WTC11 (cell line): Measurements from ENCODE around the gene PGBD1. TPM values are rescaled to one million over a fixed set of nuclear protein-coding genes. Genes with fewer than 3 reads are reported as not detected.

Source experiments
- ATAC-seq: fragments of 200-7000 bp; cut with Tn5 transposase; 2 replicates; pipeline ENCODE4 v1.10.0; 2021; ENCODE audit warnings: mild to moderate bottlenecking, moderate library complexity
- CTCF ChIA-PET: fragments of 300-600 bp; sonication (Branson Sonifier 250); formaldehyde crosslinking; loops from one replicate; lab custom pipeline; 2021; ENCODE audit warnings: antibody characterized with exemption; lab: Charles Lee
- POLR2A ChIA-PET: fragments of 350-600 bp; sonication (Branson Sonifier 250); formaldehyde crosslinking; loops from one replicate; lab custom pipeline; 2021; ENCODE audit warnings: antibody characterized with exemption; lab: Charles Lee
- DNase-seq: peaks from one replicate; pipeline ENCODE4 v3.0.0; 2021; ENCODE audit warnings: low spot score
- H3K27ac Mint-ChIP-seq: 2 replicates; pipeline ENCODE4 v1.8.0; 2021; ENCODE audit warnings: mixed read lengths
- H3K27me3 Mint-ChIP-seq: 2 replicates; pipeline ENCODE4 v1.8.0; 2021; ENCODE audit warnings: low read depth, mild to moderate bottlenecking, moderate library complexity, mixed read lengths
- H3K36me3 Mint-ChIP-seq: 2 replicates; pipeline ENCODE4 v1.8.0; 2021; ENCODE audit warnings: mixed read lengths
- H3K4me1 Mint-ChIP-seq: 2 replicates; pipeline ENCODE4 v1.8.0; 2022; ENCODE audit warnings: mixed read lengths
- H3K4me3 Mint-ChIP-seq: 2 replicates; pipeline ENCODE4 v1.8.0; 2021; ENCODE audit warnings: mild to moderate bottlenecking, moderate library complexity, mixed read lengths
- H3K9me3 Mint-ChIP-seq: 2 replicates; pipeline ENCODE4 v1.8.0; 2021; ENCODE audit warnings: mixed read lengths
- CREM ChIP-seq: sonication (generic); formaldehyde crosslinking; IDR thresholded peaks from 2 replicates; pipeline ENCODE4 v1.8.1; 2022; ENCODE audit warnings: mild to moderate bottlenecking, missing genetic modification reagents, moderate library complexity
- E2F1 ChIP-seq: sonication (generic); formaldehyde crosslinking; IDR thresholded peaks from 2 replicates; pipeline ENCODE4 v1.8.0; 2022; ENCODE audit warnings: mild to moderate bottlenecking, missing genetic modification reagents
- ELF4 ChIP-seq: sonication (generic); formaldehyde crosslinking; IDR thresholded peaks from 2 replicates; pipeline ENCODE4 v1.8.1; 2022; ENCODE audit warnings: low read depth, mild to moderate bottlenecking, moderate library complexity, missing genetic modification reagents
- ESRRA ChIP-seq: sonication (generic); formaldehyde crosslinking; IDR thresholded peaks from 2 replicates; pipeline ENCODE4 v1.8.1; 2022; ENCODE audit warnings: mild to moderate bottlenecking, missing genetic modification reagents, borderline replicate concordance
- ETV6 ChIP-seq: sonication (generic); formaldehyde crosslinking; IDR thresholded peaks from 2 replicates; pipeline ENCODE4 v1.8.1; 2022; ENCODE audit warnings: mild to moderate bottlenecking, missing genetic modification reagents
- FOXP1 ChIP-seq: sonication (generic); formaldehyde crosslinking; IDR thresholded peaks from 2 replicates; pipeline ENCODE4 v1.8.0; 2022; ENCODE audit warnings: missing genetic modification reagents, mild to moderate bottlenecking, moderate library complexity, borderline replicate concordance
- GABPB1 ChIP-seq: sonication (generic); formaldehyde crosslinking; IDR thresholded peaks from 2 replicates; pipeline ENCODE4 v1.8.1; 2023; ENCODE audit warnings: mild to moderate bottlenecking, missing genetic modification reagents
- HMGA2 ChIP-seq: fragments of 250-450 bp; sonication (Bioruptor Pico); IDR thresholded peaks from 2 replicates; pipeline ENCODE4 v1.4.0; 2021; ENCODE audit warnings: mild to moderate bottlenecking, moderate library complexity
- KAT7 ChIP-seq: sonication (generic); formaldehyde crosslinking; IDR thresholded peaks from 2 replicates; pipeline ENCODE4 v1.8.1; 2023; ENCODE audit warnings: missing genetic modification reagents, mild to moderate bottlenecking, borderline replicate concordance
- MYBL2 ChIP-seq: sonication (generic); formaldehyde crosslinking; IDR thresholded peaks from 2 replicates; pipeline ENCODE4 v1.8.1; 2023; ENCODE audit warnings: mild to moderate bottlenecking, moderate library complexity, missing genetic modification reagents
- NFE2L1 ChIP-seq: sonication (generic); formaldehyde crosslinking; IDR thresholded peaks from 2 replicates; pipeline ENCODE4 v1.8.1; 2023; ENCODE audit warnings: missing genetic modification reagents
- OVOL2 ChIP-seq: fragments of 250-450 bp; sonication (Bioruptor Pico); IDR thresholded peaks from 2 replicates; pipeline ENCODE4 v1.9.0; 2021; ENCODE audit warnings: mild to moderate bottlenecking, borderline replicate concordance
- SMAD3 ChIP-seq: sonication (generic); formaldehyde crosslinking; IDR thresholded peaks from 2 replicates; pipeline ENCODE4 v1.8.0; 2022; ENCODE audit warnings: missing genetic modification reagents, mild to moderate bottlenecking, borderline replicate concordance
- SOX15 ChIP-seq: fragments of 250-450 bp; sonication (Bioruptor Pico); IDR thresholded peaks from 2 replicates; pipeline ENCODE4 v1.9.0; 2021; ENCODE audit warnings: mild to moderate bottlenecking
- SP1 ChIP-seq: sonication (generic); formaldehyde crosslinking; conservative IDR thresholded peaks from 2 replicates; pipeline ENCODE4 v1.8.1; 2022; ENCODE audit warnings: missing genetic modification reagents
- TEAD1 ChIP-seq: sonication (generic); formaldehyde crosslinking; IDR thresholded peaks from 2 replicates; pipeline ENCODE4 v1.8.0; 2022; ENCODE audit warnings: mild to moderate bottlenecking, missing genetic modification reagents
- TP53 ChIP-seq: sonication (generic); formaldehyde crosslinking; IDR thresholded peaks from 2 replicates; pipeline ENCODE4 v1.8.1; 2023; ENCODE audit warnings: mild to moderate bottlenecking, missing genetic modification reagents
- ZBTB21 ChIP-seq: sonication (generic); formaldehyde crosslinking; IDR thresholded peaks from 2 replicates; pipeline ENCODE4 v1.8.1; 2023; ENCODE audit warnings: mild to moderate bottlenecking, missing genetic modification reagents, borderline replicate concordance
- ZNF121 ChIP-seq: sonication (generic); formaldehyde crosslinking; IDR thresholded peaks from 2 replicates; pipeline ENCODE4 v1.8.0; 2023; ENCODE audit warnings: missing genetic modification reagents
- ZNF232 ChIP-seq: sonication (generic); formaldehyde crosslinking; IDR thresholded peaks from 2 replicates; pipeline ENCODE4 v1.8.0; 2022; ENCODE audit warnings: mild to moderate bottlenecking, missing genetic modification reagents
- ZNF416 ChIP-seq: fragments of 250-450 bp; sonication (Bioruptor Pico); IDR thresholded peaks from 2 replicates; pipeline ENCODE4 v1.9.0; 2021; ENCODE audit warnings: mild to moderate bottlenecking, inconsistent platforms
- ZNF671 ChIP-seq: fragments of 250-450 bp; sonication (Bioruptor Pico); IDR thresholded peaks from 2 replicates; pipeline ENCODE4 v1.8.0; 2021; ENCODE audit warnings: mild to moderate bottlenecking
- total RNA-seq: library from RNA; stranded (reverse); gene quantifications from 3 replicates; pipeline ENCODE4 v1.2.3, GENCODE V29; 2021
- TF ChIP-seq, protein P1 (sequence below): sonication (generic); formaldehyde crosslinking; IDR thresholded peaks from 2 replicates; pipeline ENCODE4 v1.8.1; 2022; ENCODE audit warnings: mild to moderate bottlenecking, missing genetic modification reagents, moderate library complexity, borderline replicate concordance
- TF ChIP-seq, protein P2 (sequence below): sonication (generic); formaldehyde crosslinking; IDR thresholded peaks from 2 replicates; pipeline ENCODE4 v1.8.0; 2022; ENCODE audit warnings: mild to moderate bottlenecking, missing genetic modification reagents
- TF ChIP-seq, protein P3 (sequence below): fragments of 250-450 bp; sonication (Bioruptor Pico); IDR thresholded peaks from 2 replicates; pipeline ENCODE4 v1.9.0; 2021; ENCODE audit warnings: mild to moderate bottlenecking
- TF ChIP-seq, protein P4 (sequence below): fragments of 250-450 bp; sonication (Bioruptor Pico); conservative IDR thresholded peaks from 2 replicates; pipeline ENCODE4 v1.9.0; 2021; ENCODE audit warnings: mild to moderate bottlenecking

Gene PGBD1
- total RNA-seq, 1 experiment from 2014 or later = 6.9 TPM

DNA sequence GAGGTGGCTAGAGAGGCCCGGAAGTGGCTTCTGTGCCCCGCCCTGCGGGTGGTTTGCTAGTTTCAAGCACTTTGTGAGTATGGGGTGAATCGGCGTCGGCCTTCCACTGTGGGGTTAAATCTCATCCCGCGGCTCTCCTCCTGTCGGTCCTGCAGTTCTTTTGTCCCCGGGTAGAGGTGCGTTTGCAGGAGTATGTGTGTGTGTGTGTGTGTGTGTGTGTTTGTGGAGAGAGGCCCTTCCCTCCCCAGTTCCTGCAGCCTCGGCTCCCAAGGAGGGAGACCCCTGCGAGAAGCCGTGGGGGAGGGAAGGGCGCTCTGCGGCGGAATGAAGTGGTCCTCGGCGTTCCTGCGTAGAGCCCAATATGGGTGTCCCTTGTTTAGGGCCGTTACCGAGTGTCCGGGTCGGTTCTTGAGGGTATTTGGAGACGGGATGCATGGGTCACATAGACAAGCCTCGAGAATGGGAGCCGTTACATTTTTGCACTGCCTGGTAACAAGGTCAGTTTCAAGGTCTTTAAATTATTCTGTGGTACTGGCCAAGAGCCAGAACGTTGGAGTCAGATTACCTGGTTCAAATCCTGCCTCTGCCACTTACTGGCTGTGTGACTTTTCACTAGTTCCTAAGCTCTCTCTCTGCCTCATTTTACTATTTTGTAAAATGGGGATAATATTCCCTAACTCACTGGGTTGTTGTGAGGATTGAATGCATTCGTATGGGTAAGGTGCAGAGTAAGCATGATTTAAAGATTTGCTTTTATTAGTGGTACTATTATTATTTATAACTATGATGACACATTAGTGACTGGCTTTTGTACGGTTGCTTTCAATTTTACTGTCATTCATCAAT is 68.7 kb downstream of the PGBD1 start, which contains the start of gene ZKSCAN3:
ZKSCAN3 (plus strand) TSS at position 56 of the 846 bp plus-strand sequence. CDS start 9,640 bp downstream, outside the sequence.
- peak; percentile 97 for ATAC-seq
- Mint-ChIP-seq H3K36me3 (peaks cover 8% of the 10 kb centered on the region), H3K4me3 (peak within 1 kb of the TSS; percentile 98), H3K27ac (peak within 1 kb of the TSS; percentile 94), H3K27me3 (peaks cover 18% of the 10 kb centered on the region), H3K4me1 (peaks cover 14% of the 10 kb centered on the region), H3K9me3 (peaks cover 4% of the 10 kb centered on the region; the same call in 1 of the 2 replicates)
- peak; percentile 85 for DNase-seq
- TF ChIP-seq, protein P1, sequence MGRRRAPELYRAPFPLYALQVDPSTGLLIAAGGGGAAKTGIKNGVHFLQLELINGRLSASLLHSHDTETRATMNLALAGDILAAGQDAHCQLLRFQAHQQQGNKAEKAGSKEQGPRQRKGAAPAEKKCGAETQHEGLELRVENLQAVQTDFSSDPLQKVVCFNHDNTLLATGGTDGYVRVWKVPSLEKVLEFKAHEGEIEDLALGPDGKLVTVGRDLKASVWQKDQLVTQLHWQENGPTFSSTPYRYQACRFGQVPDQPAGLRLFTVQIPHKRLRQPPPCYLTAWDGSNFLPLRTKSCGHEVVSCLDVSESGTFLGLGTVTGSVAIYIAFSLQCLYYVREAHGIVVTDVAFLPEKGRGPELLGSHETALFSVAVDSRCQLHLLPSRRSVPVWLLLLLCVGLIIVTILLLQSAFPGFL (CRISPR knock-in tag) = 0 out of 2 replicates have a peak, but pooled peaks have one; percentile 19
- TF ChIP-seq KAT7 (CRISPR knock-in tag) = peak; percentile 78; the same call in 1 of the 2 replicates
- 0 out of 2 replicates have a peak, but pooled peaks have one; percentile 51 for TF ChIP-seq CREM (CRISPR knock-in tag)
- peak; percentile 23; the same call in 1 of the 2 replicates for TF ChIP-seq TEAD1 (CRISPR knock-in tag)
- no peak for TF ChIP-seq TP53
- TF ChIP-seq ESRRA (CRISPR knock-in tag) = peak; percentile 52; the same call in 1 of the 2 replicates
- TF ChIP-seq FOXP1 (CRISPR knock-in tag) = peak; percentile 48
- 0 out of 2 replicates have a peak, but pooled peaks have one; percentile 38 for TF ChIP-seq ZNF232 (CRISPR knock-in tag)
- TF ChIP-seq HMGA2 (CRISPR knock-in tag) = no peak
- peak; percentile 58 for TF ChIP-seq GABPB1 (CRISPR knock-in tag)
- no peak for TF ChIP-seq SOX15
- TF ChIP-seq SP1 (CRISPR knock-in tag) = peak; percentile 65
- POLR2A ChIA-PET = interaction anchor here (1.0 to 1.2 kb wide), 3 partner anchors 14 to 83 kb away, joined by 3 to 8 read pairs (median 5); partner anchors contain the start of genes ZSCAN26 and ZSCAN31
- CTCF ChIA-PET = no interaction called here

GRCh38 chr6:28351087-28351486 is 69.7 kb downstream of the PGBD1 start:
- ATAC-seq (no peak), DNase-seq (no peak)
- TF ChIP-seq ETV6 = no peak
- no peak for TF ChIP-seq ZBTB21
- TF ChIP-seq TP53 = no peak
- no peak for TF ChIP-seq E2F1 (CRISPR knock-in tag)
- TF ChIP-seq KAT7 (CRISPR knock-in tag) = no peak
- no peak for TF ChIP-seq ZNF121
- no peak for TF ChIP-seq MYBL2
- TF ChIP-seq ZNF416 (CRISPR knock-in tag) = no peak
- TF ChIP-seq, protein P2, sequence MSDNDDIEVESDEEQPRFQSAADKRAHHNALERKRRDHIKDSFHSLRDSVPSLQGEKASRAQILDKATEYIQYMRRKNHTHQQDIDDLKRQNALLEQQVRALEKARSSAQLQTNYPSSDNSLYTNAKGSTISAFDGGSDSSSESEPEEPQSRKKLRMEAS (CRISPR knock-in tag) = no peak
- TF ChIP-seq ELF4 = no peak
- no peak for TF ChIP-seq ESRRA (CRISPR knock-in tag)
- no peak for TF ChIP-seq OVOL2 (CRISPR knock-in tag)
- TF ChIP-seq, protein P3, sequence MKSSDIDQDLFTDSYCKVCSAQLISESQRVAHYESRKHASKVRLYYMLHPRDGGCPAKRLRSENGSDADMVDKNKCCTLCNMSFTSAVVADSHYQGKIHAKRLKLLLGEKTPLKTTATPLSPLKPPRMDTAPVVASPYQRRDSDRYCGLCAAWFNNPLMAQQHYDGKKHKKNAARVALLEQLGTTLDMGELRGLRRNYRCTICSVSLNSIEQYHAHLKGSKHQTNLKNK = no peak
- TF ChIP-seq SMAD3 (CRISPR knock-in tag) = no peak
- no peak for TF ChIP-seq ZNF232 (CRISPR knock-in tag)
- TF ChIP-seq NFE2L1 (CRISPR knock-in tag) = no peak
- TF ChIP-seq HMGA2 (CRISPR knock-in tag) = no peak
- TF ChIP-seq, protein P4, sequence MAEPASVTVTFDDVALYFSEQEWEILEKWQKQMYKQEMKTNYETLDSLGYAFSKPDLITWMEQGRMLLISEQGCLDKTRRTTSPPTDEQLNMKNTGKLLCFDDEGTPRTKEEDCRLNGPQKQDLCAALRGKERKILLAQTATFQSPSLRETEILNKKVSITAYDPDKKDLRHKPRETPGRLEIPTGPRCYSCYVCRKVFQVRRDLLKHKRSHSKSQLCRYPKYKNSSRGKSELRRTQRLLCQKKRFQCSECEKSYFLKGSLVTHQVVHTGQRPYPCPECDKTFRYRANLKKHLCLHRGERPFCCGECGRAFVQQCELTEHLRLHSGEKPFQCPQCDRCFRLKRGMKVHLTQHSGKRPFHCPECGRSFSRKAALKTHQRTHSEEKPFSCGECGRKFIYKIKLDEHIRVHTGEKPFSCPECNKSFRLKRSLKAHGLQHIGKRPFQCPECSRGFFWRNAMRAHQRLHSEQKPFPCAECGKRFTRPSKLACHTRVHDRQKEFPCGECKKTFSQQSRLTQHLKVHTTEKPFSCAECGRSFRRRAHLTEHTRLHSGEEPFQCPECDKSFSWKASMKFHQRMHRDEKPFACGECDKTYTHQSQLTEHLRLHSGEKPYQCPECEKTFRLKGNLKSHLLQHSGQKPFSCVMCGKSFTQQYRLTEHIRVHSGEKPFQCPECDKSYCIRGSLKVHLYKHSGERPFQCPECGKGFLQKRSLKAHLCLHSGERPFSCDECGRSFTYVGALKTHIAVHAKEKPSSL = no peak
- no peak for TF ChIP-seq ZNF671 (CRISPR knock-in tag)
- Mint-ChIP-seq H3K9me3 (peaks cover 4% of the 10 kb centered on the region; the same call in 1 of the 2 replicates), H3K4me3 (peak overlapping the region; percentile 98), H3K36me3 (peaks cover 8% of the 10 kb centered on the region), H3K4me1 (peaks cover 23% of the 10 kb centered on the region), H3K27me3 (peaks cover 8% of the 10 kb centered on the region), H3K27ac (no peak overlapping the region; the same call in 1 of the 2 replicates)
- ChIA-PET CTCF (no interaction called here), POLR2A (no interaction called here)
